ENCODE data around the gene GPT2. TPM values are rescaled to one million over a fixed set of nuclear protein-coding genes. Genes with fewer than 3 reads are reported as not detected.

GPT2 gene
- total RNA-seq, 4 donors from 2014 or later, result 42.5 to 126 (median 61.3) TPM

DNA sequence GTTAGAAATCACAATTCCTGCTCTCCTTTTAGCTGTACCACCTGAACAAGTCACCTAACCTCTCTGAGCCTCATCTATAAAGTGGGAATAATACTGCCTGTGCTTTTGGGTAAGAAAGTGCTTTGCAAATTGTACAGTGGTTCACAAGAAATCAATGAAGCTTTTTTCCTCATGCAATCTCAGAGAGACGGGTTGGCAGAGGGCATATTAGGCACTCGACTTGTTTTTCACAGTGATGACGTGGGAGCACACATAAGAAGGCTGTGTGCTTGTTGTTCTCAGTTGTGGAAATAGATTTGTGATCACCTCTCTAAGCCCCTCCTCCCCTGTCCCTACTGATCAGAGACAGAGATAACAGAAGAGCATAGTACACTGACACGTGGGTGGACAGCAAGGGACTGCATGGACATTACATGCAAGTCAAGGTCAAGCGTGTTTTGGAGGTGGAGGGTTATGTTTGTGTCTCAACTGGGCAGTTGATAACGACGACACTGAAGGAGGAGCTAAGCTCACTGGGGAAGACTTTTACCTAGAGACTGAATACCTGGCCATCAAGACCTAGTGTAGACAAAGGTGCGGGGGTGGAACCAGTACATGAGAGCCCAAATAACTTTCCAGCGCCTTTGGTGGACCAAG lies 1.7 kb upstream of the GPT2 start:
- peaks cover 0 to 39% (median 11%) of the 10 kb centered on the region in 4 donors for H3K4me1 ChIP-seq
- peak overlapping the region; percentile 70 to 96 (median 80) for H3K27ac ChIP-seq
- TF ChIP-seq, protein P1, sequence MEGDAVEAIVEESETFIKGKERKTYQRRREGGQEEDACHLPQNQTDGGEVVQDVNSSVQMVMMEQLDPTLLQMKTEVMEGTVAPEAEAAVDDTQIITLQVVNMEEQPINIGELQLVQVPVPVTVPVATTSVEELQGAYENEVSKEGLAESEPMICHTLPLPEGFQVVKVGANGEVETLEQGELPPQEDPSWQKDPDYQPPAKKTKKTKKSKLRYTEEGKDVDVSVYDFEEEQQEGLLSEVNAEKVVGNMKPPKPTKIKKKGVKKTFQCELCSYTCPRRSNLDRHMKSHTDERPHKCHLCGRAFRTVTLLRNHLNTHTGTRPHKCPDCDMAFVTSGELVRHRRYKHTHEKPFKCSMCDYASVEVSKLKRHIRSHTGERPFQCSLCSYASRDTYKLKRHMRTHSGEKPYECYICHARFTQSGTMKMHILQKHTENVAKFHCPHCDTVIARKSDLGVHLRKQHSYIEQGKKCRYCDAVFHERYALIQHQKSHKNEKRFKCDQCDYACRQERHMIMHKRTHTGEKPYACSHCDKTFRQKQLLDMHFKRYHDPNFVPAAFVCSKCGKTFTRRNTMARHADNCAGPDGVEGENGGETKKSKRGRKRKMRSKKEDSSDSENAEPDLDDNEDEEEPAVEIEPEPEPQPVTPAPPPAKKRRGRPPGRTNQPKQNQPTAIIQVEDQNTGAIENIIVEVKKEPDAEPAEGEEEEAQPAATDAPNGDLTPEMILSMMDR (IDR thresholded peaks at IDR 0.05), result no peak
- peak in 1 of 2 donors; percentile 74 for TF ChIP-seq EP300 (IDR thresholded peaks at IDR 0.05)
- peak in 1 of 2 donors; percentile 31 for TF ChIP-seq POLR2A (IDR thresholded peaks at IDR 0.05)
- WGBS, 2 donors, result 63 to 68% methylated on average over 8 to 9 of the region's 9 CpGs
- H3K36me3 ChIP-seq, result no peaks in the 10 kb centered on the region
- no peak overlapping the region for H3K4me3 ChIP-seq
- H3K9me3 ChIP-seq, result no peaks in the 10 kb centered on the region
- DNase-seq (ENCODE audit: low spot score in 2 of 2), result no peak
- no peaks in the 10 kb centered on the region for H3K27me3 ChIP-seq

DNA sequence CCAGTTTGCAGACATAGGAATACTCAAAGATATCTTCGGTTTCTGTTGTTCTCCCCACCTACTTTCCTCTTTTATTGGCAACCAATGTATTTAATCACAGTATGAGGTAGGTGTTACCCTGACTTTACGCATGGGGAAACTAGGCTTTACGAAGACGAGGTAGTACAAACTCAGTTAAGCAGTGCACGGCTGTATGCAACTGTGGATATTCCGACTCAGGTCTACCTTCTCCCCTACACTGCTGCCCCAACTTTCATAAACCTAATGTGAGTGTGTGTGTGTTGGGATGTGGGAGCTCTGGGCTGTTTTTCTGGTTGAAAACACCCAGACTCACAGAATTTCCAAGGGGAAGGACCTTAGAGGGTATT lies 1.2 kb upstream of the GPT2 start:
- H3K27me3 ChIP-seq, result no peaks in the 10 kb centered on the region
- TF ChIP-seq, protein P1 (IDR thresholded peaks at IDR 0.05), result no peak
- TF ChIP-seq POLR2A (IDR thresholded peaks at IDR 0.05), result no peak
- TF ChIP-seq EP300 (IDR thresholded peaks at IDR 0.05), result no peak
- H3K4me1 ChIP-seq, result peaks cover 0 to 44% (median 11%) of the 10 kb centered on the region in 4 donors
- H3K36me3 ChIP-seq, result no peaks in the 10 kb centered on the region
- 91 to 92% methylated on average over 6 of the region's 6 CpGs for WGBS, 2 donors
- DNase-seq (ENCODE audit: low spot score in 2 of 2), result no peak
- H3K9me3 ChIP-seq, result no peaks in the 10 kb centered on the region
- H3K4me3 ChIP-seq, result peak overlapping the region in 1 of 4 donors; percentile 74
- peak overlapping the region; percentile 70 to 96 (median 80) for H3K27ac ChIP-seq

DNA sequence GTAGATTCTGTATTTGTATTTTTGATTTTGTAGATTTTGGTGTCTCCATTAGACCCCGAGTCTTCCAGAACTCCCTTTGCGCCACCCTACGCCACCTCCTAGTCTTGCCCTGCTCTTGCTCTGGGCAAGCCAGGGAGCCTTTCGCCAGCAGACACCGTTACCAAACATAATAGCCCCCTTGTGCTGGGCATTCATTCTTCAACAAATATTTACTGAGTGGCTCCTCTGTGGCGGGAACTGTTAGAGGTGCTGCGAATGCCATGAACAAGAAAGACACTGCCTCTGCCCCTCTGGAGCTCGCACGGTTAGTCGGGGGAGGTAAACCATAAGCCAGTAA lies 841 bp upstream of the GPT2 start:
- Histone ChIP-seq H3K36me3 (no peaks in the 10 kb centered on the region), H3K27ac (peak overlapping the region; percentile 70 to 96 (median 80)), H3K4me3 (peak overlapping the region; percentile 28 to 84 (median 72)), H3K4me1 (peaks cover 0 to 44% (median 11%) of the 10 kb centered on the region in 4 donors), H3K27me3 (no peaks in the 10 kb centered on the region), H3K9me3 (no peaks in the 10 kb centered on the region)
- WGBS, 2 donors, result 26 to 28% methylated on average over 10 of the region's 10 CpGs
- DNase-seq (ENCODE audit: low spot score in 2 of 2), result no peak
- TF ChIP-seq, protein P1 (IDR thresholded peaks at IDR 0.05), result no peak
- TF ChIP-seq EP300 (IDR thresholded peaks at IDR 0.05) (no peak), POLR2A (IDR thresholded peaks at IDR 0.05) (no peak)

DNA sequence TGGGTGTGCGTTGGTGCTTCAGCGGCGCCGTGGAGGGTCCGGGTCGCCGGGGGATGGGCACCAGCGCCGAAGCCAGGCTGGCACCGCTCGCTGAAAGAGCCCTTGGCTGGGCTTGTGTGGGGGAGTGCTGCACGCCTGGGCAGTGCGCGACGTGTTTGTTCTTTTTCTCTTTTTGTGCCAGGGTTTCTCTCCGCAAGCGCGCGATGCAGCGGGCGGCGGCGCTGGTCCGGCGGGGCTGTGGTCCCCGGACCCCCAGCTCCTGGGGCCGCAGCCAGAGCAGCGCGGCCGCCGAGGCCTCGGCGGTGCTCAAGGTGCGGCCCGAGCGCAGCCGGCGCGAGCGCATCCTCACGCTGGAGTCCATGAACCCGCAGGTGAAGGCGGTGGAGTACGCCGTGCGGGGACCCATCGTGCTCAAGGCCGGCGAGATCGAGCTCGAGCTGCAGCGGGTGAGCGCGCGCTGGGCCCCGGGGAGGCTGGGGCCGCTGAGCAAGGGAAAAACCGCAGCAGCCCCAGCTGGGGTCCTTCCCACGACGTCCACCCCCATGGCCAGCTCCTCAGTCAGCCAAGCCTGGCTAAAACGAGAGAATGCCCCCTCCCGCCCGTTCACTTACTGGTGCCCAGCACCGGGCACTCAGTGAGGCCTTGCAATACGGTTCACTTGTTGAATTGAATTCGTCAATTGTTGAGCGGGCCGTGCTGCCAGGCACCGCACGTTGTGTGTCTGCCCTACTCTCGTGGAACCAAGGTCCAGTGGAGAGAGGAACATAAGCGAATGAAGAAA lies 541 bp downstream of the GPT2 start:
- no peaks in the 10 kb centered on the region for H3K27me3 ChIP-seq
- H3K9me3 ChIP-seq, result no peaks in the 10 kb centered on the region
- WGBS, 2 donors, result 4 to 7% methylated on average over 22 to 35 of the region's 72 CpGs
- H3K4me3 ChIP-seq, result peak overlapping the region; percentile 65 to 84 (median 72)
- TF ChIP-seq, protein P1 (IDR thresholded peaks at IDR 0.05), result no peak
- TF ChIP-seq EP300 (IDR thresholded peaks at IDR 0.05) (no peak), POLR2A (IDR thresholded peaks at IDR 0.05) (no peak)
- H3K27ac ChIP-seq, result peak overlapping the region; percentile 61 to 96 (median 77)
- H3K36me3 ChIP-seq, result no peaks in the 10 kb centered on the region
- peaks cover 0 to 44% (median 11%) of the 10 kb centered on the region in 4 donors for H3K4me1 ChIP-seq
- no peak for DNase-seq (ENCODE audit: low spot score in 2 of 2)

All from tibial nerve (tissue), 4 donors.